ENCODE results near the gene GDPGP1.
"Not testable (repeated sequence)": the region's sequence is repeated elsewhere in the genome, so short reads cannot be mapped to it uniquely, and the experiment has no call there.

The GDPGP1 gene

GRCh38 chr15:90234096-90234988 is at the start of gene GDPGP1:
Gene GDPGP1 (plus strand): TSS chr15:90234209. CDS start chr15:90240909, 6,700 bp downstream.
- DNase-seq = peak; percentile 90

GRCh38 chr15:90184786-90185704 is 49.0 kb upstream of the GDPGP1 start:
- DNase-seq = peak; percentile 70

GRCh38 chr15:90187257-90187868 is 46.6 kb upstream of the GDPGP1 start:
- DNase-seq = no peak

- DNase-seq = not testable (repeated sequence)
Observed at GRCh38 chr15:90188065-90188464, 45.9 kb upstream of the GDPGP1 start.

GRCh38 chr15:90188914-90189748 is 44.9 kb upstream of the GDPGP1 start:
- DNase-seq = no peak

- no peak for DNase-seq
Observed at GRCh38 chr15:90189781-90190467, 44.1 kb upstream of the GDPGP1 start.

- no peak for DNase-seq
Observed at GRCh38 chr15:90190606-90191343, 43.2 kb upstream of the GDPGP1 start.

- DNase-seq = no peak
Observed at GRCh38 chr15:90191344-90191687, 42.7 kb upstream of the GDPGP1 start.

- peak; percentile 93 for DNase-seq
Observed at GRCh38 chr15:90191794-90192509, 42.1 kb upstream of the GDPGP1 start.

GRCh38 chr15:90192961-90193786 is 40.8 kb upstream of the GDPGP1 start:
- no peak for DNase-seq

GRCh38 chr15:90194655-90195054 is 39.4 kb upstream of the GDPGP1 start:
- no peak for DNase-seq

- DNase-seq = no peak
Observed at GRCh38 chr15:90200534-90201129, 33.4 kb upstream of the GDPGP1 start.

- peak; percentile 62 for DNase-seq
Observed at GRCh38 chr15:90201130-90201943, 32.7 kb upstream of the GDPGP1 start, which contains the start of gene SEMA4B. Gene SEMA4B (plus strand): TSS chr15:90201330. CDS start chr15:90201579, 249 bp downstream.

GRCh38 chr15:90201944-90202375 is 32.0 kb upstream of the GDPGP1 start:
- no peak for DNase-seq

GRCh38 chr15:90202929-90203328 is 31.1 kb upstream of the GDPGP1 start:
- DNase-seq = no peak

- DNase-seq = no peak
Observed at GRCh38 chr15:90203473-90203872, 30.5 kb upstream of the GDPGP1 start.

- no peak for DNase-seq
Observed at GRCh38 chr15:90203922-90204321, 30.1 kb upstream of the GDPGP1 start.
